K562 (cell line): ENCODE results near the gene SNW1. TPM values are rescaled to one million over a fixed set of nuclear protein-coding genes. Genes with fewer than 3 reads are reported as not detected.

Experiments used
- COPS2 ChIP-seq: fragments of 450-650 bp; conservative IDR thresholded peaks from 2 replicates; pipeline ENCODE4 v1.6.1; 2016; ENCODE audit warnings: mild to moderate bottlenecking, moderate library complexity
- FOSL1 ChIP-seq: fragments of 200-800 bp; sonication (Bioruptor generic); conservative IDR thresholded peaks from 2 replicates; pipeline ENCODE4 v1.6.1; 2016; ENCODE audit warnings: missing genetic modification characterization, missing compliant biosample characterization
- FOXK2 ChIP-seq, 2 experiments: fragments of 450-650 bp; IDR thresholded peaks in 1 of 2; conservative IDR thresholded peaks in 1 of 2; 2 replicates each; pipeline ENCODE4 v1.6.1; 2016; ENCODE audit warnings: low read depth in 2 of 2, mild to moderate bottlenecking in 1 of 2
- GABPA ChIP-seq: fragments of 200-800 bp; sonication (Bioruptor generic); conservative IDR thresholded peaks from 2 replicates; pipeline ENCODE4 v1.6.1; 2016; ENCODE audit warnings: low read depth, missing genetic modification characterization, missing compliant biosample characterization
- IFI16 ChIP-seq: fragments of 250-450 bp; sonication (Bioruptor Pico); IDR thresholded peaks from 2 replicates; pipeline ENCODE4 v2.1.2; 2022; ENCODE audit warnings: mild to moderate bottlenecking, inconsistent platforms
- KLF10 ChIP-seq: fragments of 250-450 bp; sonication (Bioruptor Pico); IDR thresholded peaks from 2 replicates; pipeline ENCODE4 v1.6.1; 2021; ENCODE audit warnings: matching md5 sums
- MAZ ChIP-seq, 2 experiments: fragments of 450-650 bp in 1 of 2; sonication (generic) in 1 of 2; formaldehyde crosslinking; IDR thresholded peaks in 1 of 2; conservative IDR thresholded peaks in 1 of 2; 2 replicates each; pipeline versions ENCODE4 v1.4.0 to v1.5.0; 2020; ENCODE audit warnings: mild to moderate bottlenecking in 1 of 2, missing genetic modification reagents in 1 of 2
- NR2C1 ChIP-seq, 2 experiments: fragments of 450-650 bp; IDR thresholded peaks; 2 replicates each; pipeline ENCODE4 v1.6.1; 2017; ENCODE audit warnings: mild to moderate bottlenecking in 2 of 2, antibody characterized with exemption in 1 of 2, inconsistent platforms in 1 of 2, missing compliant biosample characterization in 1 of 2, missing genetic modification characterization in 1 of 2
- RBM14 ChIP-seq: fragments of 200-400 bp; formaldehyde crosslinking; IDR thresholded peaks from 2 replicates; pipeline ENCODE4 v1.6.1; 2018; ENCODE audit warnings: low read depth, mild to moderate bottlenecking, low read length, moderate library complexity, borderline replicate concordance; ENCODE audit not compliant: insufficient read depth
- RCOR1 ChIP-seq, 2 experiments: IDR thresholded peaks; 2 replicates each; pipeline ENCODE4 v1.6.1; 2012; ENCODE audit warnings: low read depth in 2 of 2, low read length in 2 of 2, borderline replicate concordance in 1 of 2, improper control_type of control experiment in 1 of 2
- SIN3A ChIP-seq, 2 experiments: fragments of 150-350 bp in 1 of 2; IDR thresholded peaks; 2 replicates each; pipeline ENCODE4 v1.6.1; 2011 to 2016; ENCODE audit warnings: borderline replicate concordance in 2 of 2, low read depth in 2 of 2, low read length in 2 of 2, mild to moderate bottlenecking in 2 of 2, moderate library complexity in 2 of 2; ENCODE audit not compliant: control insufficient read depth in 1 of 2
- SRSF9 ChIP-seq: fragments of 200-400 bp; formaldehyde crosslinking; IDR thresholded peaks from 2 replicates; pipeline ENCODE4 v1.6.1; 2017; ENCODE audit warnings: low read depth, low read length, borderline replicate concordance
- TSHZ1 ChIP-seq: fragments of 250-450 bp; sonication (Bioruptor Pico); IDR thresholded peaks from 2 replicates; pipeline ENCODE4 v1.4.0; 2020; ENCODE audit warnings: mild to moderate bottlenecking, moderate library complexity
- XRCC4 ChIP-seq: IDR thresholded peaks from one replicate; pipeline ENCODE4 v1.6.1; 2011; ENCODE audit not compliant: insufficient read depth, insufficient read length; ENCODE audit errors: extremely low read depth
- ZBTB49 ChIP-seq: sonication (generic); formaldehyde crosslinking; IDR thresholded peaks from 2 replicates; pipeline ENCODE4 v1.8.0; 2022; ENCODE audit warnings: missing genetic modification reagents, mild to moderate bottlenecking, borderline replicate concordance
- ZKSCAN1 ChIP-seq: fragments of 150-350 bp; IDR thresholded peaks from 2 replicates; pipeline ENCODE4 v1.6.1; 2016; ENCODE audit warnings: low read depth, low read length
- ZNF124 ChIP-seq: sonication (generic); formaldehyde crosslinking; IDR thresholded peaks from 2 replicates; pipeline ENCODE4 v1.8.1; 2022; ENCODE audit warnings: missing genetic modification reagents
- ZNF133 ChIP-seq: fragments of 250-450 bp; sonication (Bioruptor Pico); IDR thresholded peaks from 2 replicates; pipeline ENCODE4 v1.4.0; 2020; ENCODE audit warnings: mild to moderate bottlenecking
- ZNF668 ChIP-seq: fragments of 250-450 bp; sonication (Bioruptor Pico); IDR thresholded peaks from 2 replicates; pipeline ENCODE4 v1.8.0; 2022; ENCODE audit warnings: mild to moderate bottlenecking, inconsistent platforms
- polyA plus RNA-seq, 8 experiments: library from polyadenylated mRNA; depleted of rRNA in 4 of 8; stranded (reverse) in 5 of 8; unstranded in 3 of 8; fragments of >200 nt; fragmentation: Nextera tagmentation in 2 of 8; fragmentation: Illumina TruSeq in 1 of 8; extraction: Ambion mirVana in 2 of 8; extraction: Trizol in 1 of 8; gene quantifications; 2 replicates each; pipeline versions ENCODE4 v1.2.1 to v1.2.3, GENCODE V29; 2011 to 2014; ENCODE audit warnings: inconsistent platforms in 1 of 8, missing spikeins in 1 of 8
- total RNA-seq, 7 experiments: library from RNA; depleted of rRNA in 6 of 7; stranded (reverse); fragments of >200 nt in 6 of 7; fragmentation: Illumina TruSeq in 2 of 7; extraction: Trizol in 2 of 7; gene quantifications; 2 replicates each; pipeline versions ENCODE4 v1.2.1 to v1.2.3, GENCODE V29; 2011 to 2021; ENCODE audit warnings: low replicate concordance in 1 of 7

The SNW1 gene
- total and polyA plus RNA-seq, 9 of the 15 experiments (the other 6 are each of a cell fraction or from before 2014, with no cell fraction given): 64.4 to 143 (median 98.2) TPM

- TF ChIP-seq TSHZ1 (CRISPR knock-in tag) (no peak), GABPA (tag) (peak; percentile 85), ZNF124 (CRISPR knock-in tag) (no peak), SIN3A (IDR thresholded peaks at IDR 0.05; ENCODE audit: borderline replicate concordance in 2 of 2, control insufficient read depth in 1 of 2, low read depth in 2 of 2, low read length in 2 of 2) (peak; percentile 68 to 79; a peak in 3 of 4 replicates), RBM14 (no peak), COPS2 (no peak), RCOR1 (IDR thresholded peaks at IDR 0.05; ENCODE audit: borderline replicate concordance in 1 of 2, low read depth in 2 of 2, low read length in 2 of 2) (no peak), MAZ (CRISPR knock-in tag; conservative IDR thresholded peaks at IDR 0.05 in 1 of 2, IDR thresholded peaks at IDR 0.05 in 1 of 2) (peak in 1 of 2 experiments; percentile 71; a peak in 2 of 4 replicates), FOXK2 (conservative IDR thresholded peaks at IDR 0.05 in 1 of 2, IDR thresholded peaks at IDR 0.05 in 1 of 2; ENCODE audit: low read depth in 2 of 2) (no peak; a peak in 1 of 4 replicates), FOSL1 (tag) (peak; percentile 67; the same call in 1 of the 2 replicates), ZBTB49 (CRISPR knock-in tag) (no peak), KLF10 (CRISPR knock-in tag) (no peak), NR2C1 (IDR thresholded peaks at IDR 0.05) (peak; percentile 77), NR2C1 (tag; IDR thresholded peaks at IDR 0.05) (peak; percentile 79), ZNF133 (CRISPR knock-in tag) (no peak), SRSF9 (no peak), XRCC4 (no peak), ZKSCAN1 (no peak), IFI16 (no peak), ZNF668 (CRISPR knock-in tag) (no peak)
These were observed 39.1 kb upstream of the SNW1 start, which contains the start of gene ADCK1 (continued) for GRCh38 chr14:77799863-77800730.
